AG04450 (cell line): ENCODE measurements around the gene PTPRT. TPM values are rescaled to one million over a fixed set of nuclear protein-coding genes. Genes with fewer than 3 reads are reported as not detected.

Experiments
- CTCF ChIA-PET: fragments of 300-600, 350-600 bp; formaldehyde crosslinking; extraction: SDS; loops from one replicate; lab custom pipeline; 2022; ENCODE audit warnings: antibody characterized with exemption, inconsistent platforms; lab: Charles Lee
- POLR2A ChIA-PET: fragments of 350-600 bp; formaldehyde crosslinking; extraction: SDS; loops from one replicate; lab custom pipeline; 2021; ENCODE audit warnings: antibody characterized with exemption, inconsistent platforms; lab: Yijun Ruan, JAX
- DNase-seq: peaks from one replicate; pipeline ENCODE4 v3.0.0-alpha.2; 2011; ENCODE audit warnings: low read depth, low spot score
- H3K27ac ChIP-seq: one replicate; pipeline ENCODE4 v1.5.1; 2012; ENCODE audit warnings: low read depth, low read length, control low read depth
- H3K27me3 ChIP-seq: one replicate; pipeline ENCODE4 v1.6.0; 2012; ENCODE audit warnings: low read length; ENCODE audit not compliant: control insufficient read depth, insufficient read depth
- H3K4me3 ChIP-seq: 2 replicates; pipeline ENCODE4 v1.5.1; 2011; ENCODE audit warnings: mild to moderate bottlenecking, low read depth, low read length, control low read depth
- H3K9me3 ChIP-seq: 2 replicates; pipeline ENCODE4 v1.5.1; 2012; ENCODE audit warnings: low read length; ENCODE audit not compliant: control insufficient read depth, insufficient read depth
- polyA plus RNA-seq: library from polyadenylated mRNA; depleted of rRNA; stranded (reverse); fragments of >200 nt; gene quantifications from 2 replicates; pipeline ENCODE4 v1.2.3, GENCODE V29; 2011
- TF ChIP-seq, protein P1 (sequence below): IDR thresholded peaks from 2 replicates; pipeline ENCODE4 v1.5.1; 2011; ENCODE audit warnings: low read depth, low read length, control low read depth, inconsistent platforms

Gene PTPRT
- polyA plus RNA-seq, 1 experiment = not detected

DNA sequence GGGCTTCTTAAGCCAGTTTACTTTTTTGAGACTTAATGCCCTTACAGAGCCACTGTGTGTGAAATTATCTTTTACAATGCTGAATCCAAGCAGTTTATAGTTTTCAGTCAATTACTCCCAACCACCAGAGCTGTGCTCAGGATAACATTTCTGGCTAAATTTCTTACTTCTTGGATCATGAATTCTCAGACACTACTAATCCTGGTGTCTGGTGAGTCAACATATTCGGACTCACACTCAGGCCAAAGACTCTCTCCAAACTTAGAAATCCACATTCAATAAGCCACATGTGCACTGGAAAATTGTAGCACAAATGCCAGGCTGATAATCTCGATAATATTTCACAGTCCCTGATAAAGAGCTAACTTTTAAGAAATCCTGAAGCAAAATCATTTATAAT lies 49.0 kb downstream of the PTPRT start:
- POLR2A ChIA-PET = no interaction called here
- TF ChIP-seq, protein P1, sequence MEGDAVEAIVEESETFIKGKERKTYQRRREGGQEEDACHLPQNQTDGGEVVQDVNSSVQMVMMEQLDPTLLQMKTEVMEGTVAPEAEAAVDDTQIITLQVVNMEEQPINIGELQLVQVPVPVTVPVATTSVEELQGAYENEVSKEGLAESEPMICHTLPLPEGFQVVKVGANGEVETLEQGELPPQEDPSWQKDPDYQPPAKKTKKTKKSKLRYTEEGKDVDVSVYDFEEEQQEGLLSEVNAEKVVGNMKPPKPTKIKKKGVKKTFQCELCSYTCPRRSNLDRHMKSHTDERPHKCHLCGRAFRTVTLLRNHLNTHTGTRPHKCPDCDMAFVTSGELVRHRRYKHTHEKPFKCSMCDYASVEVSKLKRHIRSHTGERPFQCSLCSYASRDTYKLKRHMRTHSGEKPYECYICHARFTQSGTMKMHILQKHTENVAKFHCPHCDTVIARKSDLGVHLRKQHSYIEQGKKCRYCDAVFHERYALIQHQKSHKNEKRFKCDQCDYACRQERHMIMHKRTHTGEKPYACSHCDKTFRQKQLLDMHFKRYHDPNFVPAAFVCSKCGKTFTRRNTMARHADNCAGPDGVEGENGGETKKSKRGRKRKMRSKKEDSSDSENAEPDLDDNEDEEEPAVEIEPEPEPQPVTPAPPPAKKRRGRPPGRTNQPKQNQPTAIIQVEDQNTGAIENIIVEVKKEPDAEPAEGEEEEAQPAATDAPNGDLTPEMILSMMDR = no peak
- H3K9me3 ChIP-seq = peaks cover 30% of the 10 kb centered on the region
- no peak overlapping the region for H3K4me3 ChIP-seq
- H3K27me3 ChIP-seq = no peaks in the 10 kb centered on the region
- no peak overlapping the region for H3K27ac ChIP-seq
- CTCF ChIA-PET = no interaction called here
- no peak for DNase-seq

GRCh38 chr20:43138061-43138770 lies 51.5 kb downstream of the PTPRT start:
- POLR2A ChIA-PET = no interaction called here

DNA sequence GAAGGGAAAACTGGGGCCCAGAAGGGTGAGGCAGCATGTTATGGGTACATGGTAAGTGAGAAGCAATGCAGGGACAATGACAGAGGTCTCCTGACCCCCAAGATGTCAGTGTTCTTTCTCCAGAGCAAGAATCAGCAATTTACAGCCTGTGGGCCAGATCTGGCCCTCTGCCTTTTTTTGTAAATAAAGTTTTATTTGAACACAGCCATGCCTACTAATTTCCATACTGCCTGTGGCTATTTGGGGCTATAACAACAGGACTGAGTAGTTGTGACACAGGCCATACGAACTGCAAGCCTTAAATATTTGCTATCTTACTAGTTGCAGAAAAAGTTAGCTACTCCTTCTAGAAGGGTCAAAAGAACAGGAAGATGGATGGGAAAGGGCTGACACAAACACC lies 52.5 kb downstream of the PTPRT start:
- POLR2A ChIA-PET = no interaction called here
- no peaks in the 10 kb centered on the region for H3K27me3 ChIP-seq
- CTCF ChIA-PET = no interaction called here
- H3K4me3 ChIP-seq = no peak overlapping the region
- peaks cover 32% of the 10 kb centered on the region for H3K9me3 ChIP-seq
- H3K27ac ChIP-seq = no peak overlapping the region
- TF ChIP-seq, protein P1 = no peak
- no peak for DNase-seq

More at GRCh38 chr20:43138061-43138770, 51.5 kb downstream of the PTPRT start:
- TF ChIP-seq, protein P1 = no peak
- CTCF ChIA-PET = no interaction called here
- H3K27me3 ChIP-seq = no peaks in the 10 kb centered on the region
- H3K27ac ChIP-seq = no peak overlapping the region
- peaks cover 32% of the 10 kb centered on the region for H3K9me3 ChIP-seq
- DNase-seq = no peak
- H3K4me3 ChIP-seq = no peak overlapping the region

DNA sequence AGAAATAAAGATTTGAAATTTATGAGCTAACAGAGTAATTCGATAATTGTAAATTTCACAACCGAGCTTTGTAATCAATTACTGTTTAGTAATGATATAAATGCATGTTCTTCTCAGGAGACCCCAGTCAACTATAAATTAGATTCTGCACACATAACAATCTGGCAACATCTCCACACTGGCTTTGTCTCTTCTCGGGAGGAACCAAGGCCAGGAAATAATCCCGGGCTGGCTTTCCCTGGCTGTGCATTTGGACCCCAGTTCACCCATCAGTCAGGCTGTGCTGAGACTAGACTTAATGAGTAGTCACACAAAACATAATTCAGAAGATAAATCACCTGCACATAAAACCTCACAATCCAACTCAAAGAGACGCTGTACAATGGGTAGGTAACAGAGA lies 65.5 kb downstream of the PTPRT start:
- peaks cover 24% of the 10 kb centered on the region for H3K9me3 ChIP-seq
- H3K27ac ChIP-seq = no peak overlapping the region
- CTCF ChIA-PET = no interaction called here
- no peak for DNase-seq
- H3K27me3 ChIP-seq = no peaks in the 10 kb centered on the region
- no peak overlapping the region for H3K4me3 ChIP-seq
- POLR2A ChIA-PET = no interaction called here
- TF ChIP-seq, protein P1 = no peak

DNA sequence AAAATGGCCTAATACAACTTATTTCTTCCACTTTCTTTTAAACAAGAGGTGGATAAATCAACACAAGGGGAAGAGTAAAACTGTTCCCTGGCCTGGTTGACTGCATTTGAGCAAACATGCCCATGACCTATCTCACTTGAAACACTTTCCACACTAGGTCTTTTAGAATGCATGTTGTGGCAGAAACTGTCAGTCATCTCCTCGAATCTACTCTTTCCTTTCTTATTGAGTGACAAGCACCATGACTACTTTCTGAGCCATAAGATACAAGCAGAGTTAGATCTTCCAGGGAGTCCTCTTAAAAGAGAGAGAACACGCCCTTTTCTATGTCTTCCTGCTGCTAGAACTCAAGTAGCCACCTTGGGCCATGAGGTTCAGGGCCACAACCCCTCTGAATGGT lies 66.5 kb downstream of the PTPRT start:
- ChIA-PET CTCF (no interaction called here), POLR2A (no interaction called here)
- peaks cover 21% of the 10 kb centered on the region for H3K9me3 ChIP-seq
- TF ChIP-seq, protein P1 = no peak
- H3K27ac ChIP-seq = no peak overlapping the region
- no peak overlapping the region for H3K4me3 ChIP-seq
- H3K27me3 ChIP-seq = no peaks in the 10 kb centered on the region
- DNase-seq = no peak
